Parathyroid adenoma (tissue), 2 donors: ENCODE data around the gene UBAP1L.

Experiments
- H2AFZ ChIP-seq: fragments of 300-600 bp; sonication (generic); one replicate; pipeline ENCODE4 v1.7.0; 2017; ENCODE audit warnings: antibody characterized with exemption, mild to moderate bottlenecking
- H3K27ac ChIP-seq: fragments of 300-600 bp; sonication (generic); one replicate; pipeline ENCODE4 v1.7.0; 2017
- H3K27me3 ChIP-seq: fragments of 300-600 bp; sonication (generic); one replicate; pipeline ENCODE4 v1.7.0; 2017; ENCODE audit warnings: low read length; ENCODE audit not compliant: control insufficient read depth, insufficient read depth
- H3K36me3 ChIP-seq: fragments of 300-600 bp; sonication (generic); one replicate; pipeline ENCODE4 v1.7.0; 2017; ENCODE audit warnings: low read length; ENCODE audit not compliant: control insufficient read depth, insufficient read depth
- H3K4me1 ChIP-seq: fragments of 300-600 bp; sonication (generic); one replicate; pipeline ENCODE4 v1.7.0; 2017; ENCODE audit warnings: control low read depth
- H3K4me2 ChIP-seq: fragments of 300-600 bp; sonication (generic); one replicate; pipeline ENCODE4 v1.7.0; 2017; ENCODE audit warnings: low read length
- H3K4me3 ChIP-seq: fragments of 300-600 bp; sonication (generic); one replicate; pipeline ENCODE4 v1.7.0; 2017; ENCODE audit warnings: low read depth, low read length
- H3K79me2 ChIP-seq: fragments of 300-600 bp; sonication (generic); one replicate; pipeline ENCODE4 v1.7.0; 2017; ENCODE audit warnings: control low read depth
- H3K9ac ChIP-seq: fragments of 300-600 bp; sonication (generic); one replicate; pipeline ENCODE4 v1.7.0; 2017; ENCODE audit warnings: mild to moderate bottlenecking
- H3K9me3 ChIP-seq: fragments of 300-600 bp; sonication (generic); one replicate; pipeline ENCODE4 v1.7.0; 2017; ENCODE audit warnings: low read length; ENCODE audit not compliant: control insufficient read depth
- TF ChIP-seq, protein P1 (sequence below): fragments of 300-600 bp; sonication (generic); IDR thresholded peaks from one replicate; pipeline ENCODE4 v1.7.0; 2017; ENCODE audit warnings: antibody characterized with exemption, mild to moderate bottlenecking
- donor health status: primary hyperparathyroidism.

Gene UBAP1L

GRCh38 chr15:65059369-65059750 lies 55.6 kb downstream of the UBAP1L start:
- Histone ChIP-seq H3K27me3 (no peaks in the 10 kb centered on the region), H3K36me3 (no peaks in the 10 kb centered on the region), H3K4me1 (no peaks in the 10 kb centered on the region), H3K9me3 (no peaks in the 10 kb centered on the region), H3K4me3 (no peak overlapping the region), H3K27ac (no peak overlapping the region), H3K79me2 (no peaks in the 10 kb centered on the region), H2AFZ (no peak overlapping the region), H3K4me2 (no peak overlapping the region), H3K9ac (no peak overlapping the region)
- TF ChIP-seq, protein P1, sequence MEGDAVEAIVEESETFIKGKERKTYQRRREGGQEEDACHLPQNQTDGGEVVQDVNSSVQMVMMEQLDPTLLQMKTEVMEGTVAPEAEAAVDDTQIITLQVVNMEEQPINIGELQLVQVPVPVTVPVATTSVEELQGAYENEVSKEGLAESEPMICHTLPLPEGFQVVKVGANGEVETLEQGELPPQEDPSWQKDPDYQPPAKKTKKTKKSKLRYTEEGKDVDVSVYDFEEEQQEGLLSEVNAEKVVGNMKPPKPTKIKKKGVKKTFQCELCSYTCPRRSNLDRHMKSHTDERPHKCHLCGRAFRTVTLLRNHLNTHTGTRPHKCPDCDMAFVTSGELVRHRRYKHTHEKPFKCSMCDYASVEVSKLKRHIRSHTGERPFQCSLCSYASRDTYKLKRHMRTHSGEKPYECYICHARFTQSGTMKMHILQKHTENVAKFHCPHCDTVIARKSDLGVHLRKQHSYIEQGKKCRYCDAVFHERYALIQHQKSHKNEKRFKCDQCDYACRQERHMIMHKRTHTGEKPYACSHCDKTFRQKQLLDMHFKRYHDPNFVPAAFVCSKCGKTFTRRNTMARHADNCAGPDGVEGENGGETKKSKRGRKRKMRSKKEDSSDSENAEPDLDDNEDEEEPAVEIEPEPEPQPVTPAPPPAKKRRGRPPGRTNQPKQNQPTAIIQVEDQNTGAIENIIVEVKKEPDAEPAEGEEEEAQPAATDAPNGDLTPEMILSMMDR, result no peak

DNA sequence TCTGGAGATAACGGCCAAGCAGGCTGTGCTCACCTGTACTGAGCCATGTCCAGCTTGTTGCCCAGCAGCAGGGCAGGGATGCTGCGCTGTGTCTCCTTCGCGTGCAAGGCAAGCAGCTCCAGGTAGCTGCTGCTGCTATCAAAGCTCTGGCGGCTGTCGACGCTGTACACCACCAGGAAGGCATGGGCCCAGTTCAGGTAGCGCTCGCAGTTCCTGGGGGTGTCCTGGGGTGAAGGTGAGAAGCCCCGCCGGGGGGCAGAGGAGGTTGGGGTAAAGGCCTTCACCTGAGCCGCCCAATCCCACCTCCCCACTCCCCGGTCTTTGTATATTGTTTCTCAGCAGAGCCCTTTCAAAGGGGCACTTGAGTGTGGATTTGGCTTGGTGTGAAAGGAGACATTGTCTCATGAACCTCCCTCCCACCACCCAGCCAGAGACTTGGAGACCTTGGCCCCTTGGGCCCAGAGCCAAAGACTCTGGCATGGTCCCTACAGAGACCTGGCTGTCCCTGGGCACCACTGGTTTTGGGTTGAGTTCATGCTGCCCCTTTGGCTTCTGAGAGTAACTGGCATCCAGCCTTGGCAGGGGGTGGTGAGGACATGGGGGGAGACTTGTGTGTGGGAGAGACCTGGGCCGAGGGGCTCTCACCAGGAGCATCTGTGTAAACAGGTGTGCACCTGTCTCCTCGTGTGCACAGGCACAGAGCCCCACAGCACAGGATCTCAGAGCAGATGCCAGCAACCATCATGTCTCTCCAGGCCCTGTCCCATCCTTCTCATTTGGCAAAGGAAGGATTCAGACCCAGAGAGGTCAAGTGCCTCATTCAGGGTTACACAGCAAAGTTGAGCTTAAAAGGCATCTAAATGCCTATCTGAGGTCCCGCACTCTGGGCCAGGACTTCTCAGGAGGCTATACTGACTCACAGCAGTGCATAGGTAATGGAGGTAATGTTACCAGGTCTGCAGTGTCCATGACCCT lies 56.3 kb downstream of the UBAP1L start:
- TF ChIP-seq, protein P1, result no peak
- Histone ChIP-seq H3K27ac (no peak overlapping the region), H3K4me2 (no peak overlapping the region), H3K27me3 (no peaks in the 10 kb centered on the region), H3K79me2 (no peaks in the 10 kb centered on the region), H3K36me3 (no peaks in the 10 kb centered on the region), H2AFZ (no peak overlapping the region), H3K4me3 (no peak overlapping the region), H3K9me3 (no peaks in the 10 kb centered on the region), H3K4me1 (no peaks in the 10 kb centered on the region), H3K9ac (no peak overlapping the region)

- Histone ChIP-seq H3K79me2 (no peaks in the 10 kb centered on the region), H3K36me3 (no peaks in the 10 kb centered on the region), H3K4me2 (no peak overlapping the region), H2AFZ (no peak overlapping the region), H3K27me3 (no peaks in the 10 kb centered on the region), H3K4me1 (no peaks in the 10 kb centered on the region), H3K9ac (no peak overlapping the region), H3K4me3 (no peak overlapping the region), H3K9me3 (no peaks in the 10 kb centered on the region), H3K27ac (no peak overlapping the region)
- TF ChIP-seq, protein P1, result no peak
Measured at GRCh38 chr15:65057549-65057940, 57.5 kb downstream of the UBAP1L start.

DNA sequence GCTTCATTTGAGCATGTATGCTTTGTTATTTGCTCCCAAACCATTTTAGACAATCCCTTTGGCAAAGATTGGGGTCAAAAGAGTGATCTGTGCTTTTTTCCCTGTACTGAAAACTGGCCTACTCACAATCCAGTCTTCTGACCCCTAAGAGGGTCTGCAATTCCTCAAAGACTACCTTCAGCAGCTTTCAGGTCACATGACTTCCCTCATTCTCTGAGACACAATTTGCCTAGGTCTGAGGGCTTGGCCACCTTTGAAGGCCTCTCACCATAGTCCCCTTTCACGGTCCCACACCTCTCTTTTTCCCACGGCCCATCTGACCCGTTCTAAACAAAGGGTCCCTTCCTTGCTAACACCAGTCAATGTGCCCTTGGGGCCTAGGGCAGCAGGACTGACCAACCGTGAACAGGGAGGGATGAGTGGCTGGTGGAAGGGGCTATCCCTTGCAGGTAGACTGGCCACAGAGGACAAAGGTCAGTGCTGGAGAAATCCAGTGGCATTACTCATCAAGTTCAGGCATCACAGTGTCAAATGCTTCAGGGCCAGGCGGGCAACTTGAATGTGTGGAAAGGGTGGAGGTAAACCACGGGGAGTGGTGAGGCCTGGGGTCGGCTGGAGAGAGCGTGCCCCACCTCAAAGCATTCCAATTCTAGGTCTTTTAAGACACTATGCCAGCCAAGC lies 58.0 kb downstream of the UBAP1L start:
- no peak overlapping the region for H3K27ac ChIP-seq
- TF ChIP-seq, protein P1, result no peak

More for the DNA sequence above, 58.0 kb downstream of the UBAP1L start:
- no peaks in the 10 kb centered on the region for H3K36me3 ChIP-seq
- no peak overlapping the region for H3K9ac ChIP-seq
- H3K79me2 ChIP-seq, result no peaks in the 10 kb centered on the region
- no peak overlapping the region for H3K4me2 ChIP-seq
- no peaks in the 10 kb centered on the region for H3K9me3 ChIP-seq
- H3K4me1 ChIP-seq, result no peaks in the 10 kb centered on the region
- no peak overlapping the region for H3K4me3 ChIP-seq
- no peaks in the 10 kb centered on the region for H3K27me3 ChIP-seq
- no peak overlapping the region for H2AFZ ChIP-seq
